ENCODE data around the gene ELAC1. TPM values are rescaled to one million over a fixed set of nuclear protein-coding genes. Genes with fewer than 3 reads are reported as not detected.

ELAC1 gene
- total RNA-seq, 1 donor from 2014 or later = 15.5 TPM

DNA sequence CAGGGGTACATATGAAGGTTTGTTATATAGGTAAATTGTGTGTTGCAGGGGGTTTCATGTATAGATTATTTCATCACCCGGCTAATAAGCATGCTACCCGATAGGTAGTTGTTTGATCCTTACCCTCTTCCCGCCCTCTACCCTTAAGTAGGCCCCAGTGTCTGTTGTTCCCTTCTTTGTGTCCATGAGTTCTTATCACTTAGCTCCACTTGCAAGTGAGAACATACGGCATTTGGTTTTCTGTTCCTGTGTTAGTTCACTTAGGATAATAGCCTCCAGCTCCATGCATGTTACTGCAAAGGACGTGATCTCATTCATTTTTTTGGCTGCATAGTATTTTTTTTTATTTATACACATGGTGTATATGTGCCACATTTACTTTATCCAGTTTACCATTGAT, 34.2 kb upstream of the ELAC1 start:
- Histone ChIP-seq H3K36me3 (peaks cover 0 to 3% of the 10 kb centered on the region in 2 donors), H3K4me1 (no peaks in the 10 kb centered on the region), H3K4me3 (no peak overlapping the region), H3K27me3 (no peaks in the 10 kb centered on the region), H3K27ac (no peak overlapping the region), H3K9me3 (no peaks in the 10 kb centered on the region)
- DNase-seq (ENCODE audit: extremely low spot score in 2 of 2) = no peak
- intact Hi-C loops (cut with DNase I) = no loop called here
- TF ChIP-seq POLR2AphosphoS5 (IDR thresholded peaks at IDR 0.05; ENCODE audit: insufficient read depth in 1 of 2, low read depth in 1 of 2) = no peak
- TF ChIP-seq, protein P1, sequence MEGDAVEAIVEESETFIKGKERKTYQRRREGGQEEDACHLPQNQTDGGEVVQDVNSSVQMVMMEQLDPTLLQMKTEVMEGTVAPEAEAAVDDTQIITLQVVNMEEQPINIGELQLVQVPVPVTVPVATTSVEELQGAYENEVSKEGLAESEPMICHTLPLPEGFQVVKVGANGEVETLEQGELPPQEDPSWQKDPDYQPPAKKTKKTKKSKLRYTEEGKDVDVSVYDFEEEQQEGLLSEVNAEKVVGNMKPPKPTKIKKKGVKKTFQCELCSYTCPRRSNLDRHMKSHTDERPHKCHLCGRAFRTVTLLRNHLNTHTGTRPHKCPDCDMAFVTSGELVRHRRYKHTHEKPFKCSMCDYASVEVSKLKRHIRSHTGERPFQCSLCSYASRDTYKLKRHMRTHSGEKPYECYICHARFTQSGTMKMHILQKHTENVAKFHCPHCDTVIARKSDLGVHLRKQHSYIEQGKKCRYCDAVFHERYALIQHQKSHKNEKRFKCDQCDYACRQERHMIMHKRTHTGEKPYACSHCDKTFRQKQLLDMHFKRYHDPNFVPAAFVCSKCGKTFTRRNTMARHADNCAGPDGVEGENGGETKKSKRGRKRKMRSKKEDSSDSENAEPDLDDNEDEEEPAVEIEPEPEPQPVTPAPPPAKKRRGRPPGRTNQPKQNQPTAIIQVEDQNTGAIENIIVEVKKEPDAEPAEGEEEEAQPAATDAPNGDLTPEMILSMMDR (IDR thresholded peaks at IDR 0.05) = no peak

DNA sequence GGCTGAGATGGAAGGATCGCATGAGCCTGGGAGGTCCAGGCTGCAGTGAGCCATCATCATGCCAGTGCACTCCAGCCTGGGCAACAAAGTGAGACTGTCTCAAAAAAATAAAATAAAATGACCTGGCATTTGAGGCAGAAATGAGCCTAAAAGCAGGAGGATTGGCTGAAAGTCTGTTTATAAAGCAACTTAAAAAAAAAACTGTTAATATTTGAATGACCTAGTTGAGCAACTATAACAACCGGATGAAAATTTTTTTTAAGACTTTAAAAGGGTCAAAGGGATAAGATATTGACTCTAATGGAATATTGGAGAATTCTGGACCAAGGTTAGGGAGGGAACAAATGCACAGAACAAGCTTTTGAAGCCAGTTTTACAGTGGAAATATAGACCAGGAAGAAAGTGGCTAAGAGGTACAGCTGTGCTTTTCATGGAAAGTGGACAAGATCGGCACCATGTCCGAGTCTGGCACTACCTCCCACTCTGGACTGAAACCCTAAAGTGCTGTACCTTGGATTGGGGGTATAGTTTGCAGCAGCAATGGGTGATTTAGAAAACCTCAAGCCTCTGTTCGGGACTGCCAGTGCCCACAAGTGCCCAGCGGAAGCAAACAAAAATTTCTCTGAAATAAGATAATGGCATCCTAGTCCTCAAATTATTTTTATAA, 33.2 kb upstream of the ELAC1 start:
- peaks cover 0 to 3% of the 10 kb centered on the region in 2 donors for H3K36me3 ChIP-seq
- DNase-seq (ENCODE audit: extremely low spot score in 2 of 2) = no peak
- no peak overlapping the region for H3K27ac ChIP-seq
- no peaks in the 10 kb centered on the region for H3K4me1 ChIP-seq
- TF ChIP-seq POLR2AphosphoS5 (IDR thresholded peaks at IDR 0.05; ENCODE audit: insufficient read depth in 1 of 2, low read depth in 1 of 2) (no peak), POLR2A (IDR thresholded peaks at IDR 0.05) (no peak)
- TF ChIP-seq, protein P1 (IDR thresholded peaks at IDR 0.05) = no peak
- no peaks in the 10 kb centered on the region for H3K27me3 ChIP-seq
- intact Hi-C loops (cut with DNase I) = no loop called here
- no peaks in the 10 kb centered on the region for H3K9me3 ChIP-seq
- H3K4me3 ChIP-seq = no peak overlapping the region

DNA sequence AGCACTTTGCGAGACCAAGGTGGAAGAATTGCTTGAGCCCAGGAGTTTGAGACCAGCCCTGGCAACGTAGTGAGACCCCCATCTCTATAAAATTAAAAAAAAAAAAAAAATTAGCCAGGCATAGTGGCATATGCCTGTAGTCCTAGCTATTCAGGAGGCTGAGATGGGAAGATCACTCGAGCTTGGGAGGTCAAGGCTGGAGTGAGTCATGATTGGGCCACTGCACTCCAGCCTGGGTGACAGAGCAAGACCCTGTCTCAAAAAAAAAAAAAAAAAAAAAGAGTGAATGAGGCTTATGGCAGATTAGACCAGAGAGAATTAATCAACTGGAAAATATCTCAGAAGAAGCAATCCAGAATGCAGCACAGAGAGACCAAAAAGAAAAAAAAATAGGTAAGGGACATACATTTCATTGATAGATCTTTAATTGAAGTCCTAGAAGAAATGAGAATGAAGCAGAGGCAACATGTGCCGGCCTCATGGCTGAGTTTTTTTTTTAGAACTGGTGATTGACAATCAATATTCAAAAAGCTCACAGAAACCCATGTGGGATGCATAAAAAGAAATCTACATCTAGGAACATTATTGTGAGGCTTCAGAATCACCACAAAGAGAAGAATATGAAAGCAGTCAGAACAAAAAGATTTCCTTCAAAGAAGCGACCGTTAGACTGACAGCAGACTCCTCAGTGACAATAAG, 32.2 kb upstream of the ELAC1 start:
- no peak overlapping the region for H3K4me3 ChIP-seq
- no peak overlapping the region for H3K27ac ChIP-seq
- peaks cover 0 to 8% of the 10 kb centered on the region in 2 donors for H3K36me3 ChIP-seq
- H3K27me3 ChIP-seq = no peaks in the 10 kb centered on the region
- TF ChIP-seq POLR2A (IDR thresholded peaks at IDR 0.05) (no peak), POLR2AphosphoS5 (IDR thresholded peaks at IDR 0.05; ENCODE audit: insufficient read depth in 1 of 2, low read depth in 1 of 2) (no peak)
- TF ChIP-seq, protein P1 (IDR thresholded peaks at IDR 0.05) = no peak
- no peaks in the 10 kb centered on the region for H3K9me3 ChIP-seq
- intact Hi-C loops (cut with DNase I) = no loop called here
- DNase-seq (ENCODE audit: extremely low spot score in 2 of 2) = no peak
- H3K4me1 ChIP-seq = no peaks in the 10 kb centered on the region

DNA sequence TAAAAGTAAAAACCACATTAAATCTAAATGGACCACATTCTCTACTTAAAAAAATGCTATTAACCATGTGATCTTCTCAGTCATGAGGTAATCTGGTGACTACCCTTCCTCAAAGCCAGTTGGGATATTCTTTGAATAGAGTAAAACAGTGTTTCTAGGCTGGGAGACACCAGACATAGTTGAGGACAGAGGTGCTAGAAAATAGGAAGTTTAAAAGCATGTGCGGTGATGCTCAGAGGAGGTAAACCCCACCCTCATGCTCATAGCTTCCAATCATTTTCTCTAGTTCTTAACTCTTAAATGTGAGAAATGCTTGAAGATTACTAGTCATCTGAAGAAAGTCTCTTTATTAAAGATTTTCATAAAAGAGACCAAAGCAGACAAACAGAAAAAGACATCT, 30.7 kb upstream of the ELAC1 start:
- H3K27ac ChIP-seq = no peak overlapping the region
- TF ChIP-seq POLR2AphosphoS5 (IDR thresholded peaks at IDR 0.05; ENCODE audit: insufficient read depth in 1 of 2, low read depth in 1 of 2) = no peak
- TF ChIP-seq, protein P1 (IDR thresholded peaks at IDR 0.05) = no peak
- TF ChIP-seq POLR2A (IDR thresholded peaks at IDR 0.05) = no peak
- no peaks in the 10 kb centered on the region for H3K27me3 ChIP-seq
- H3K9me3 ChIP-seq = no peaks in the 10 kb centered on the region
- no peaks in the 10 kb centered on the region for H3K4me1 ChIP-seq
- H3K36me3 ChIP-seq = peaks cover 0 to 4% of the 10 kb centered on the region in 2 donors
- intact Hi-C loops (cut with DNase I) = no loop called here
- no peak for DNase-seq (ENCODE audit: extremely low spot score in 2 of 2)
- H3K4me3 ChIP-seq = no peak overlapping the region

DNA sequence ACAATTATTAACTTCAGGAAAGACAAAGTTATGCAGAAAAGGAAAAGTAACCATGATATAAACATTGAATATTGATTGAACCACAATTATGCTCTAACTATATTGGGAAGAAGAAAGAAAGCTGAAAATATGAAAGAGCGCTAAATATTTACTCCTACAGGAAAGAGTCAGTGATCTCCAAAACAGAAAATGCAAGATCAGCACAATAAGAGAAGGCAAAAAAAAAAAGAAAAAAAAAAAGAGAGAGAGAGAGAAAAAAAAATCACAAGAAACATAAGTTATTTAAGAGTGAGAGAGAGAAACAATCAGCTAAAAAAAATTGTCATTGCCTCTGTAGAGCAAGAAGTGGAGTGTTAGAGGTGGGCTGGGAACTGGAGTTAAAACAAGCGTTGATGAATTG, 28.9 kb upstream of the ELAC1 start:
- Histone ChIP-seq H3K27ac (no peak overlapping the region), H3K9me3 (no peaks in the 10 kb centered on the region), H3K4me1 (no peaks in the 10 kb centered on the region), H3K4me3 (no peak overlapping the region), H3K36me3 (peaks cover 0 to 4% of the 10 kb centered on the region in 2 donors), H3K27me3 (no peaks in the 10 kb centered on the region)
- no peak for DNase-seq (ENCODE audit: extremely low spot score in 2 of 2)
- TF ChIP-seq POLR2AphosphoS5 (IDR thresholded peaks at IDR 0.05; ENCODE audit: insufficient read depth in 1 of 2, low read depth in 1 of 2) (no peak), POLR2A (IDR thresholded peaks at IDR 0.05) (no peak)
- TF ChIP-seq, protein P1 (IDR thresholded peaks at IDR 0.05) = no peak
- intact Hi-C loops (cut with DNase I) = no loop called here
